Activated CD4-positive, alpha-beta T cell treated with anti-CD3 and anti-CD28 coated beads for 4 hours (primary cell): Measurements from ENCODE around the gene TCTN1.
"Not testable (repeated sequence)": the region's sequence is repeated elsewhere in the genome, so short reads cannot be mapped to it uniquely, and the experiment has no call there.

Source experiments
- DNase-seq, 2 donors: peaks; one replicate each; pipeline ENCODE4 v3.0.0-alpha.2; 2020

TCTN1 gene

DNA sequence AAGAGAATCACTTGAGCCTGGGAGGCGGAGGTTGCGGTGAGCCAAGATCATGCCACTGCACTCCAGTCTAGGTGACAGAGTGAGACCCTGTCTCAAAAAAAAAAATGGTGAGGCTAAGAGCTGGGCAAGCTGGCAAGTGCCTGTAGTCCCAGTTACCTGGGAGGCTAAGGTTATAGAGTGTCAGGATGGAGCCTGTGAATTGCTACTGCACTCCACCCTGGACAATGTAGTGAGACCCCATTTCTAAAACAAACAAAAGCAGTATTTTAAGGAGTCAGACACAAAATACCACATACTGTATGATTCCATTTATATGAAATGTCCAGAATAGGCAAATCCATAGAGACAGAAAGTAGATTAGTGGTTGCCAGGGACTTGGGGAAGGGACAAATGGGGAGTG is 26.8 kb upstream of the TCTN1 start:
- DNase-seq, result not testable (repeated sequence)

DNA sequence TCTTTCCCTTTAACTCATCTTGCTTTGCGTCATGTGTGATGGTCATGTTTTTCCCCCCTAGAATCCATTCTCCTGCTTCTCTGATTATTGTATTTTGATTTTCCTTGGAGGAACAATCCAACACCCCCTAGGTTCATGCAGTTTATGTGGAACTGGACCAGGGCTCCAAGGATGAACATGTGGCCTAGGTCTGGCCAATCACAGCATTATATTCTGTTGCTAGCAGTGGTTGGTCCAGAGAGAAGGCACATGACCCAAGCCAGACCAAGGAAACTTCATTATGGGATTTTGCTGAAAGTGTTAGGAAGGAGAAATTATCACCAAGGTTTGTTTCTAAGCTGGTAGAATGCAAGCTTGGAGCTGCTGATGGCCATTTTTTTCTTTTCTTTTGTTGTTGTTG is 23.9 kb upstream of the TCTN1 start:
- no peak for DNase-seq

- DNase-seq, result no peak
Measured at GRCh38 chr12:110590806-110591326, 23.1 kb upstream of the TCTN1 start.

DNA sequence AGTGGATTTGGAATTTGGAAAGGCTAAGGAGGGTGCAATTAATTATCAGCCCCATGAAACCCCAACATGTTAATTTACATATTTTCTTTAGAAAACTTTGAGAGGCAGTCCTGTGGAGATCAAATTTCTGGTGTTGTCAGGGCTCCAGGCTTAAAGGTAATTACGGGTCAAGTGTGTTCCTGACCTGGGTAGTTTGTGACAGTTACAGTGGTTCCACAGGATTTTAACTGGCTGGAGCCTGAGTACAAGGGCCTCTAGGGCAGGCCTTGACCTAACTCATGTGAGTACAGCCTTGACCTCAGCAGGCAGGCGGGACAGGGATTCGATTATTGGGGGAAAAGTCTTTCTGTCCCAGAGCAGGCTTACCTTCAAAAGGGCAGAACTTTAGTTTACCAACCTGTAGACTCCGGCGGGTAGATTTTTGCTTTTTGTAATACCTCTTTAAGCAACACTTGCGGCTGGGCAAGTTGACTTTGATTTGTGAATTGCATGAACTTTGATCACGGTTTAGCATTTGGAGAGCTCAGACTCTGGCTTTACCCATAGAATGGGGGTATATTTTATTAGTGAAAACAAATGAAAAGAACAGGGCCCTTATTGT is 22.4 kb upstream of the TCTN1 start:
- no peak for DNase-seq

DNA sequence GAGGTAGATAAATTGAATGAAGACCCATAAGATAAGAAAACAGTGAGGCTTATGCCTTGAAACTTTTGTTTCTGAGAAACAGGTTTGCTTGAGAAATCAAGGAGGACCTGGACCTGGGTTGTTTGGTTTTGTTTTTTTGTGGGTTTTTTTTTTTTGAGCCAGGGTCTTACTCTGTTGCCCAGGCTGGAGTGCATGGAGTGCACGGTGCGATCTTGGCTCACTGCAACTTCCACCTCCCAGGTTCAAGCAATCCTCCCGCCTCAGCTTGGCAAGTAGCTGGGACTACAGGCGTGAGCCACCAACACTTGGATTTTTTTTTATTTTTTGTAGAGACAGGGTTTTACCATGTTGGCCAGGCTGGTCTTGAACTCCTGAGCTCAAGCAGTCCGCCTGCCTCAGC is 21.9 kb upstream of the TCTN1 start:
- no peak for DNase-seq

DNA sequence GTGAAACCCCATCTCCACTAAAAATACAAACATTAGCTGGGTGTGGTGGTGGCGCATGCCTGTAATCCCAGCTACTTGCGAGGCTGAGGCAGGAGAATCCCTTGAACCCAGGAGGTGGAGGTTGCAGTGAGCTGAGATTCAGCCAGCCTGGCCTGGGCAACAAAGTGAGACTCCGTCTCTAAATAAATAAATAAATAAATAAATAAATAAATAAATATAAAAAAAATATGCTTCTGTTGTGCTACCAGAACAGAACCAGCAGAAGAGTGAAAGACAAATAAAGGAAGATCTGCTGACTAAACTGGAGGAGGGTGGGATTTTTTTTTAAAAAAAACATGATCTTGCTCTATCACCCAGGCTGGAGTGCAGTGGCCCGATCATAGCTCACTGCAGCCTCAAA is 21.0 kb upstream of the TCTN1 start:
- not testable (repeated sequence) for DNase-seq

GRCh38 chr12:110597885-110598284 is 16.0 kb upstream of the TCTN1 start:
- no peak for DNase-seq

- DNase-seq, result no peak
Measured at GRCh38 chr12:110599334-110599733, 14.6 kb upstream of the TCTN1 start.

DNA sequence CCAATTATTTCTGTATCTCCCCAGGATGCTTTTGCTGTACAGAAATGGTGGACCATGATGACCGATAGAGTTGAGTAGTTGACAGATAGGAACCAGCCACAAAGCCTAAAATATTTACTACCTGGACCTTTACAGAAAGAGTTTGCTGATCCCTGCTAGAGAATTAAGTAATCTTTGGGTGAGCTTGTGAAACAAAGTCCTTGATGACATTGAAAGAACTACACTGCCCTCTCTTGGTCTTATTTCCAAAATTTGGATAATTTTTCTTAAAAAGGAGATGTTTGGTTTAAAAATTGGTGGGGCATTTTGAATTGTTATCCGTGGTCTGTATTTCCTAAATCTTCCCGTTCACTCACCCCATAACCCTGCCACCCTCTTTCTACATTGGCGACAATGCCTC is 13.7 kb upstream of the TCTN1 start:
- DNase-seq, result no peak

DNA sequence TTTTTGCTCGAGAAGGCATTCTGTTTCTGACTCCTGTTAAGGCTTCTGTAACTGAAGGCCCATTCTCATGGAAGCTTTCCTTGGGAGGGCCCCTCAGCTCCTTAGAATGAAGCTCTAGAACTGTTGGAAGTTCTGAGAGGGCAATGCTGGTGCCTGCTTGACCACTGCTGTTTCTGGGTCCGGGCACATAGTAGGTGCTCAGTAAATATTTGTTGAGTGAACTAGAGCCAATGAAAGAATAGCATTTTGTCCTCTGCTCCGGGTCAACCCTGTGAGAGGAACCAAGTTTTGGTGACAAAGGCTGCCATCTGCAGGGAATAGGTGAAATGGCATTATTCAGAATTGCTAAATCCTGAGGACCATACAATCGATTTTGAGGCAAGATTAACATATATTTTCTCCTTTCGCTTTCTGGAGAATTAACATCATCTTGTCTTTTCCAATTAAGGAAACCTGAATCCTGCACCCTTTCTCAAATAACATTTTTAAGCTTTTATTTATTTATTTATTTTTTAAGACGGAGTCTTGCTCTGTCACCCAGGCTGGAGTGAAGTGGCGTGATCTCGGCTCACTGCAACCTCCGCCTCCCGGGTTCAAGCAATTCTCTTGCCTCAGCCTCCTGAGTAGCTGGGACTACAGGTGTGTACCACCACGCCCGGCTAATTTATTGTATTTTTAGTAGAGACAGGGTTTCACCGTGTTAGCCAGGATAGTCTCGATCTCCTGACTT is 11.7 kb upstream of the TCTN1 start:
- DNase-seq, result peak; percentile 42 to 55

DNA sequence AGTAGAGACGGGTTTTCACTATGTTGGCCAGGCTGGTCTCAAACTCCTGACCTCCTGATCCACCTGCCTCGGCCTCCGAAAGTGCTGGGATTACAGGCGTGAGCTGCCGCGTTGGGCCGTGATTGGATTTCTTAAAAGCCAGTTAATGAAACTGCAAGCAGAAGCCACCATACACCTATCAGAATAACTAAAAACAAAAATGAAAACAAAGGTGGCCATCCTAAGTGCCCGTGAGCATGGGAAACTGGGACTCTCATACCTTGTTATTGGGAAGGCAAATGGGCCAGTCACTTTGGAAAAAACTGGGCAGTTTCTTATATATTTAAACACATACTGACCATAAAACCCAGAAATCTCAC is 7.7 kb upstream of the TCTN1 start:
- DNase-seq, result no peak

GRCh38 chr12:110613071-110613770 is 708 bp upstream of the TCTN1 start:
- no peak for DNase-seq

GRCh38 chr12:110615171-110615570 is 1.2 kb downstream of the TCTN1 start:
- DNase-seq, result no peak

- no peak for DNase-seq
Measured at GRCh38 chr12:110616471-110617115, 2.7 kb downstream of the TCTN1 start.

DNA sequence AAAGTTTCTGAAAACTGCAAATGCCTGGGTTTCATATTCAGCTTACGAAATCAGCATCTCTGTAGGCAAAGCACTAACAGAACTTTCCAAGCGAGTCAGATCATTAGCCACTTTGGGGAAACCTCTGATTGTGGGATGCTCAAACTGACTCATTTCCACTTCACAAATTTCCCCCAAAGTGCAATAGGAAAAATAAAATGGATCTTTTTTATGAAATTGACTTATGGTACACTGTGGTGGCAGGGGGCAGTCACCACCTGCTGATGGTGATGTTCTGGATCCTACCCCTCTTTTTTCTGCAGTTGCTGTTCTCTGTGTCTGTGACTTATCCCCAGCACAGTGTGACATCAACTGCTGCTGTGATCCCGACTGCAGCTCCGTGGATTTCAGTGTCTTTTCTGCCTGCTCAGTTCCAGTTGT is 5.6 kb downstream of the TCTN1 start:
- DNase-seq, result no peak

DNA sequence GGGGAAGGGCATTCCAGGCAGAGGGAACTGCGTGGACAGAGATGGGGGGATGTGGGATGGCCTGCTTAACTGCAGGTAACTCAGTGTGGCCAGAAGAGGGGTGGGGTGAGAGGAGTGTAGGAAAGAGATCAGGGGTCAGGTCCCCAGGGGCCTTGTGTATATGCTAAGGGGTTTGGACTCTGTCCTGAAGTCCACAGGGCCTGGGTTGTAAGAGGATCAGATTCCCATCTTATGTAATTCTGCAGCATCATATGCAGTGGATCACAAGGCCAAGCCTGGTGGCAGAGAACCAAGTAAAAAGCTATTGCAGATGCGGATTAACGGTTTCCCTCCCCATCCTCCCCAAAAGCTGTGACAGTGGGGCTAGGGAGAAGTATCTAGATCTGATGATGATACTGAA is 8.7 kb downstream of the TCTN1 start:
- no peak for DNase-seq

DNA sequence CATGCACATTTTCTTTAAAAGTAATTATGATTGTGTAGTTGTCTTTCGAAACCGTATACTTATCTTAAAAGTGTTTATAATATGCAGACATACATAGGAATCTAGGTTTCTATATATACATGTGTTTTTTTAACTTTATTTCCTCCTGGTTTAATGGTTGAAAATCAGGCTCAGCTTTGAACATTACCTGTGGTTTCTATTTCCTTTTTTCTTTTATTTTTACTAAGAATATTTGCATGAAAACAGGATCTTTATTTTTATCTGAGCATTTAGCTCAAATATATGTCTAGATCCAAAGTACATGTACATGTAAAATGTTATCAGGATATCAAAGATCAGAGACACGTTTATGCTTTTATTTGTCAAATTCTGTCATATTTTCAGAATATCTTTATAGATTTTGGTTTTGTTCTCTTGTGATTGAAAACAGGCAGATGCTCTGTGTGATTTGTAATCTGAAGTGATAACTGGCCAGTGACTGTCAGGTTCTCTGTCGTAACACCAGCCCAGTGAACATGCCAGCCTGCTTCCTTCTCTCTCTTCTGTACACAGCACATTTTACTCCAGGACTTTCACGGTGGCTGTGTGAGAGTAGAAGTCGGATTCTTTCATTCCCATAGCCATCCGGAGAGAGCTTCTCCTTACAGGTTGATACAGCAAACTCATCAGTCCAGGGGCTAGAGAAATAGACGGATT is 13.7 kb downstream of the TCTN1 start:
- no peak for DNase-seq

GRCh38 chr12:110635055-110635454 is 21.1 kb downstream of the TCTN1 start:
- DNase-seq, result no peak

GRCh38 chr12:110636516-110636915 is 22.6 kb downstream of the TCTN1 start:
- no peak for DNase-seq

DNA sequence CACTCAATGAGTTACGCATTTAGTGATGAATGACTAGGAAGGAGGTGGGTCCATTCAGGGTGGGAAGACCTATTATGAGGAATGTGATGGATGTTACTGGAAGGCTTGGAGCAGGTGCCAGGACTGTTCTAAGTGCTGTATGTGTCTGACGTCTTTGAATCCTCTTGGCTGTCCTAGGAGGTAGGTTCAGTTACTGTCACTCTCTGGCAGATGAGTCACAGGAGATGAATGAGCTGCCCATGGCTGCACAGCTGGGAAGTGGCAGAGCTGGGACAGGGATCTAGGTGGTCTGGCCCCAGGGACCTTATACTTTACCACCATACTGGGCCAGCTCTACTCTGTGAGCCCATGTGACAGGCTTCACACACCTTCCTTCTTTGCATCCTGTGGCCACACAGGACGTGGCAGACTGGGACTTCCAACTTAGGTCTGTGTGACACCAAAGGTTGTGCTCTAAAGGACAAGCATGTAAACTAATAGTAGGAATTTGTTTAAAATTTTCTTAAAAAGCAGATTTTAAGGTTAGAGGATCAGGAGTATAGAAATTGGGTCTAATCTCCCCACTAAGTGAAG is 24.0 kb downstream of the TCTN1 start:
- no peak for DNase-seq

DNA sequence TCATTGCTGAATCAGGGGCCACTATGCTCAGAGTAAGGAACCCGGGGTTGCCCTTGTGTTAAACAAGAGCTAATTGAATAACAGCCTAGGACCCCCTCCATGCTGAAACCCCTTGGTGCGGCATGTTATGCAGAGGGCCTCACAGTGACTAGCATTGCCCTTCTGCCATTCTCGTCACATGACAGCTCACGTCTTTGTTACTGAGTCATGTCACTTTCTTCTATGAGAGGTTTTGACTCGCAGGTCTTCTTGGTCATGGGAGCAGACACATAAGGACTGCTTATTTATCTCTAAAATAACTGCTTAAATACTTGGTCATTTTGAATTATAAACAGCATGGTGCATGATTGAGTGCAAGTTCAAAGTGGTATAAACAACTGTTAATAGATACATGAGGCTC is 24.9 kb downstream of the TCTN1 start:
- no peak for DNase-seq

- DNase-seq, result no peak
Measured at GRCh38 chr12:110639336-110640141, 25.6 kb downstream of the TCTN1 start.
